ENCODE results near the gene C22orf39.

Gene C22orf39

GRCh38 chr22:19447330-19448075 lies at the start of gene C22orf39:
Gene C22orf39 (minus strand): TSS chr22:19447711. CDS start chr22:19447688, 23 bp downstream.
- peak; percentile 87 for DNase-seq

DNA sequence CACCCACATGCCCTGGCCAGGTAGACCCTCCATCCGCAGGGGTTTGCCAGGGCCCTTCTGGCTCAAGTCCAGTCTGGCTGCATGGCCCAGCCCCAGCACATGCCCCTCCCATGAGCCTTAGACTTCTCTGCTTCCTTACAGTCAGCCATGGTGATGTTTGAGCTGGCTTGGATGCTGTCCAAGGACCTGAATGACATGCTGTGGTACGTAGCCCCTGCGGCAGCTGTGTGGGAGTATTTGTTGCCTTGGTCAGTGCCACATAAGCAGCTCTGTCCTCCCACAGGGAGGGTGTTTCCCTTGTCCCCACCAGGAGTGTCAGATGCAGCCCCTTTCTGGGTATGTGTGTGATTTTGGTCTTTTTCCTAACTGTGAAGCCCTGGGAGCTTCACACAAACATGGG lies 49.7 kb upstream of the C22orf39 start:
- DNase-seq: no peak

DNA sequence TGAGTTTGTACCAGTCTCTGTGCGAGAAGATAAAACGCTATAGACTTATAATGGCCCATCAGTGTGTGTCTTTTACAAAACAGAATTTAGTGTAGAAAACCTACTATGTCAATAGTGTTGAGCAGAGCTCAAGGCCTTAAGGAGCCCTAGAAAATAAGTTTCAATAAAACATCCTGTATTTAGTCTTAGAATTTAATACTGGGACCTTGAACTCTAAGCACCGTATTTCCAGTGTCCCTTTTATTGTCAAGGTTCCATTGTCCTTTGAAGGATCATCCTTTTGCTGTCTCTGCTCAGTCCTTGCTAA lies 48.8 kb upstream of the C22orf39 start:
- DNase-seq: no peak

GRCh38 chr22:19495562-19496323 lies 48.2 kb upstream of the C22orf39 start:
- DNase-seq: no peak

DNA sequence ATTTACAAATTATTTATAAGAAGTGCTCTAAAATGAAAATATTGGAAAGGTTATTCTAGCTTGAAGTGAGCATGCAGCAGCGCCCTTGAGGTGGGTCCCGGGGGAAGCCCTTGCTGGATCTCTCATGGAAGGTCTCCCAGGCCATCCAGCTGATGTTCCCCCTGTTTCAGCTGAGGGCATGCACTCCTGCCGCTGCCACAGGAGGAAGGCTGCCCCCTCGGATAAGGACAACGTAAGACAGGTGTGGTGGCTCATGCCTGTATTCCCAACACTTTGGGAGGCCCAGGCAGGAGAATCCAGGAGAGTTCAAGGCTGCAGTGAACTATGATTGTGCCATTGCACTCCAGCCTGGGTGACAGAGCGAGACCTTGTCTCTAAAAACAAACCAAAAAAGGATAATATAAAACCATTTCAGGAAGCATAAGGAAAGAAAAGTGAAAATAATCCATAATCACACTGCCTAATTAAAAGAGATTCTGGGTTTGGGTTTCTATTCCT lies 47.2 kb upstream of the C22orf39 start:
- no peak for DNase-seq

DNA sequence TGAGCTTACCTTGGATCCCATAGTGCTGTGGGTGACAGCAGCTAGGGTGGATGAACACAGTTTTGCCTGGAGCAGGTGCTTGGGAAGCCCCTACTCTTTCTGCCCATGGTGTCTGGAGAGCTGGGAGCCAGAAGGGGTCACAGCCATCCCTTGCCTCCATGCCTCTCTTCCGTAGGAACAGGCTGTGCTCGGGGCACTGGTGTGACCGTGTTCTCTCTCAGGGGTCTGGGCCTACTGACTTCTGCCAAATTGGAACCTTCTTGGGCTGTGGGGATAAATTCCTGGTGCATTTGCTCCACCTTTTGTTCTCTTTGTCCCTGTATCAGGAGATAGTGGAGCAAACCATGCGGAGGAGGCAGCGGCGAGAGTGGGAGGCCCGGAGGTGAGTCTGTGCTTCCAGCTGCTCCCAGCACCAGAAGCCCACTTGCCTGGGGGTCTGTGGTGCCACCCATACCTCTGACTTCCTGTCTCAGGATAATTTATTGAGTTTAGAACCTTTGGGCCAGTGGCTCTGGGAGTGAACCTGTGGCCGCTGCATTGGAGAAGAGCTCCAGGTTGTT lies 46.6 kb upstream of the C22orf39 start:
- no peak for DNase-seq

GRCh38 chr22:19492504-19493174 lies 45.1 kb upstream of the C22orf39 start:
- DNase-seq: no peak

- DNase-seq: no peak
Measured at GRCh38 chr22:19490628-19491230, 43.2 kb upstream of the C22orf39 start.

DNA sequence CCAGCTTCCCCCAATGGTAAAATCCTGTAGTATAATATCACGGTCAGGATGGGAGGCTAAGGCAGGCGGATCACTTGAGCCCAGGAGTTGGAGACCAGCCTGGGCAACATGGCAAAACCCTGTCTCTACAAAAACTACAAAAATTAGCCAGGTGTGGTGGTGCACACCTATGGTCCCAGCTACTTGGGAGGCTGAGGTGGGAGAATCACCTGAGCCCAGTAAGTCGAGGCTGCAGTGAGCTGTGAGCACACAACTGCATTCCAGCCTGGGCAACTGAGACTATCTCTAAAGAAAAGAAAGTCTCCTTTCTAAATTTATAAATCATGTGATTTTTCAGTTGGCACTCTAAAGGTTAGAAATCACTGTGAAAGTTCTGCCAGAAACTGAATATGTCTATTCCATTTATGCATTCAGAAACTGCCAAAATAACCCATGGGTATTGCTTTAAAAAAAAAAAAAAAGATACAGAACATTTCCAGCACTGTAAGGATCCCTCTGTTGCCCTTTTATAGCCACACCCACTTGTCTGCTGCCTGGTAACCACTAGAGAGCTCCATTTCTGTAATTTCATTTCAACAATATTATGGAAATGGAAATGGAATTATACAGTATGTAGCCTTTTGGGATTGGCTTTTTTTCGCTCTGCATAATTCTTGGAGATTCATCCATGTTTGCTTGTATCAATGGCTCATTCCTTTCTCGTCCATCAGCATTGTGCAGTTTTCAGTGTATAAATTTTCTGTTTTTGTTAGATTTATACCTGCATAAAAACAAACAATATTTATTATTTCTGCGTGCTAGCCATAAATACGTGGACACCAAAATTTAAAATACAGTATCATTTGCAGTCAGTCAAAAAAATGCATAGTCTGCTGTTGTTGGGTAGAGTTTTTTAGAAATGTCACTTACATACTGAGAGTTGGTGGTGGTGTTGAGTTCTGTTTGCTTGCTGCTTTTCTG lies 41.7 kb upstream of the C22orf39 start:
- no peak for DNase-seq

- no peak for DNase-seq
Measured at GRCh38 chr22:19488285-19488684, 40.8 kb upstream of the C22orf39 start.

DNA sequence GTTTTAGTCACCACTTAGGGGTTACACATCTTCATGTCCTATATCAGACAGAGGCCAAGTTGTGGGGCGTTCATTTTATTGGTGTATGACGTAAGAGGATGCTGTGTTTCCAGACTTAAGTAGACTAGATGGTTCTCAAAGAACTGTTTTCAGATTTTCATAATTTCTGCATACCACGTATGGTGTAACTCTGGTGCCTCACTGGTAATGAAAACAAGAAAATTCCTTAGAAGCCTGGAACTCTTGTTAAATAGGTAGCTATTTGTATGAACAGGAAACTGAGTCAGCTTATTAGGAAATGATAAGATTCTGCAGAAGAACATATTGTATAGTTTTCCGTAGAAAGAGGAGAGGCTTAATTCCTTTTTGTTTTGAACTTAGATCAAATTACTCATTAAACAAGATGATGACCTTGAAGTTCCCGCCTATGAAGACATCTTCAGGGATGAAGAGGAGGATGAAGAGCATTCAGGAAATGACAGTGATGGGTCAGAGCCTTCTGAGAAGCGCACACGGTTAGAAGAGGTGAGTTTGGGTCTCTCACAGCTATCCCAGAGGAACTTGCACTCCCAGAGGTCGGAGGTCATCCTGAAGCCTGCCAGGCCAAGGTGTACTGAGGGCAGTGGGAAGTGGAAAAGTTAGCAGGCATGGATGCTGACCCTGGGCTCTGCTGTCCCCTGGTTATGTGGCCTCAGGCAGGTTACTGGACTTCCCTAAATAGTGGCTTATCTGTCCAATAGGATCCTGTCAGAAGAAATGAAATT lies 36.2 kb upstream of the C22orf39 start:
- DNase-seq: no peak

- no peak for DNase-seq
Measured at GRCh38 chr22:19482297-19482696, 34.8 kb upstream of the C22orf39 start.

DNA sequence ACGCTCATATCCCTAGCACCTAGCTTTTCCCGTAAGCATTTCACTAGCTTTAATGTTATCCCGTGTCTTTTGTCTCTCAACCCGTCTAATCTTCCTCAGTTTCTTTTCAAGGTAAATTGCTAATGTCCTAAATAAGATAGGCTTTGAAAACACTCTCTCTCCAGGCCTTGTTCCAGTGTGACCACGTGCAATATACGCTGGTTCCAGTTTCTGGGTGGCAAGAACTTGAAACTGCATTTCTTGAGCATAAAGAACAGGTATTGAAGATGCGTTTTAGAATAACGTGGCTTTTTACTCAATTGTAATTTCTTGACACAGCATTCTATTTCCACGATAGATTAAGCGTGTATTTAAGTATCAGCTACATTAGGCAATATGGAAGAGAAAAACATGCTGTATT lies 33.3 kb upstream of the C22orf39 start:
- DNase-seq: no peak

DNA sequence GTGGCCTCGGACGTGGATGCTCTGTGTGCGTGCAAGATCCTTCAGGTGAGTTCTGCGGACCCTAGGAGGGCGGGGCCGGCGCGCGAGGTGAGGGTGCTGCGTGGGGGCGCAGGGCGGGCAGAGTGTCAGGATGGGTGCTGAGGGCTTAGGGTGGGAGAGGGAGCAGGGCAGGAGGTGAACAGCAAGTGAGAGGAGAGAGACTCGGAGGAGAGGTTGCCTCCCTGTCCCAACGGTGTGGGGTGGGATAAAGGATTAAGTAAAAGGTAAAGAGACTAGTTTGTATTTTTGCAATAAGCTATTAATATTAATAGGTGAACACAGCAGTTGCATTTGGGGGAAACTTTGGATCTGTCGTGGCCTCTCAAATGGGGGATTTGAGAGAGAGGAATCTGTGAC lies 32.7 kb upstream of the C22orf39 start:
- DNase-seq: no peak

DNA sequence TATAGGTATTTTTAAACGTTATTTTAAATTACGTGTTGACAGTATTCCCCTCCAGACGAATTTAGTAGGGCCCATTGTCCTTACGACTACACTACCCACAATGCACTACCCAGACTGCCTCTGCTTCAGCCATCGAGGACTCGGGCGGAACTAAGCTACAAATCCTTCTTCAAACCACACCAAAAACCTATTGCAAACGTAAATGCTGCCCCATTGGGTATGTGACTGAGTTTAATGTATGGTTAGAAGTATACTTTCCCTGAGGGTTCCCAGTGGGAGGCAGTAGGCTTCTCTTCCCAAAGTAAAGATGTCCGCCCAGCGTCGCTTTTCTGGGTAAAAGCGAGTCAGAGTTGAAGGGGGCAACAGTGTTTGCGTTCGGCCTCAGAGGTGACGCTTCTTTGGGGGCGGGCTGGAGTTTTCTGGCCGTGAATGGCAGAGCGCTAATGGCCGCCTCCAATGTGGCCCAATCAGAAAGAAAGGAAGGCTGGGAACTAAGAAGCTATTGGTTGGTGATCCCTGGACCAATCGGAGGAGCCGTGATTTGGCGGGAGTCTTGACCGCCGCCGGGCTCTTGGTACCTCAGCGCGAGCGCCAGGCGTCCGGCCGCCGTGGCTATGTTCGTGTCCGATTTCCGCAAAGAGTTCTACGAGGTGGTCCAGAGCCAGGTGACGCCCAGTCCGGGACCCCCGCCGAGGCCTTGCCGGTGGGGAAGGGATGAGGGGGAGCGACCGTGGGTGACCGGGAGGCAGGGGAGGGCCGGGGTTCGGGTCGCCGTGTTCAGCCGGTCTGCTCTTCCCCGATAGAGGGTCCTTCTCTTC lies 32.1 kb upstream of the C22orf39 start, which contains the start of gene CDC45:
TSS of gene CDC45 (plus strand) at position 566 of the 818 bp plus-strand sequence. CDS start at position 615, 49 bp downstream.
- DNase-seq: peak; percentile 88

DNA sequence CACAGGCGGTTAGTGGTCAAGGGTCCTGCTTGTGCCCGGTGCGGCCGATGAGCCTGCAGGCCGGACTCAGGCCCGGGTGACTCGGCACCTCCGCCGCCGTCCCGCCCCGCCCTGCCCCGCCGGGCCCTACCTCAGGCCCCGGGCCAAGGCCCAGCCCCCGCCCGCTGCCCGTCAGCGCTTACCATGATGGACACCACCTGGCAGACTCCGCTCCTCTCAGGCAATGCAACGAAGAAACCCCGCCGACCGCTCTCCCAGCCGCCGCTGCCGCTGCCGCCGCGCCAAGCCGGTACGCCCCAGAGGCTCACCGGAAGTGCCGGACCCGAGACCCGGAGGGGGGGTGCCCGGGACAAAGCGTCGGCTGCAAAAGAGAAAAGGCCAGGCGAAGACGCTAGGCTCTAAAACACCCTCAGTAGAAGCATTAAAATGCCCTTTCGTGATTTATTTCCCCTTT lies 31.4 kb upstream of the C22orf39 start, which contains the start of gene UFD1:
TSS of gene UFD1 (minus strand) at position 293 of the 454 bp plus-strand sequence. CDS start at position 185, 108 bp downstream.
- peak; percentile 81 for DNase-seq

DNA sequence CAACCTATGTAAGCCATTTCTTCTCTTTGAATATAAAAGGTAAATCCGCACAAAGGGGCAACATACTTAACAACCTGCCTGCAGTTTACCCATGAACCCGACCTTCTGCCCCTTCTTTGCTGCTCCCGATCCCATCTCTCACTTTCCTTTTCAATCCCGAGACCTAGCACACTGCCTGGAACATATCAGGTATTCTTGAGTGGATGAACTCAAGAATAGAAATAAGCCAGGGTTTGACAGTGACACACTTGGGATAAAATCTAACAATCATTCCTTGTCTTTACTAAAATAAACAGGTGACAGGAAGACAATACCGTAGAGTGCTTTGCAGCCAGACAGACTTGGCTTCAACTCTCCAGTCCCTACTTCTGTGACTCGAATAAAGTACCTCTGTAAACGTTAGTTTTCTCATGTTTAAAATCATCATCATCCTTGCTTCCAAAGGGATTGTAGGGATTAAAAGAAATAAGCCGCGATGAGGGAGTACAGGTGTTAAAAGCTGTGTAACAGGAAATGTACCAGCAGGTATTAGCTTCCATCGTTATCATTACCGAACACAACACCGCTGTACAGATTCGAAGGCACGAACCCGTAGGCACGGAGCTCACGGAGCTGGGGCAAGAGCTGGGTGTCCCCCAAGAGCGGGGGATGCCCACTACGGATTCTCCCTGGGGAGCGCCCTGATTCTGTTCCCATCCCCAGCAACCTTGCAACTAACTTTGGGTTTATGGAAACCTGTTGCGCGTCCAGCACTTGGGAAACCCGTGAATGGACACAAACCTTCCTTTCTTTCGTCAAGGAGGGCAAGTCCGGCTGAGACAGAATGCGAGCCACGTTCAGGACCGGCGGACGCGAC lies 30.8 kb upstream of the C22orf39 start:
- no peak for DNase-seq

DNA sequence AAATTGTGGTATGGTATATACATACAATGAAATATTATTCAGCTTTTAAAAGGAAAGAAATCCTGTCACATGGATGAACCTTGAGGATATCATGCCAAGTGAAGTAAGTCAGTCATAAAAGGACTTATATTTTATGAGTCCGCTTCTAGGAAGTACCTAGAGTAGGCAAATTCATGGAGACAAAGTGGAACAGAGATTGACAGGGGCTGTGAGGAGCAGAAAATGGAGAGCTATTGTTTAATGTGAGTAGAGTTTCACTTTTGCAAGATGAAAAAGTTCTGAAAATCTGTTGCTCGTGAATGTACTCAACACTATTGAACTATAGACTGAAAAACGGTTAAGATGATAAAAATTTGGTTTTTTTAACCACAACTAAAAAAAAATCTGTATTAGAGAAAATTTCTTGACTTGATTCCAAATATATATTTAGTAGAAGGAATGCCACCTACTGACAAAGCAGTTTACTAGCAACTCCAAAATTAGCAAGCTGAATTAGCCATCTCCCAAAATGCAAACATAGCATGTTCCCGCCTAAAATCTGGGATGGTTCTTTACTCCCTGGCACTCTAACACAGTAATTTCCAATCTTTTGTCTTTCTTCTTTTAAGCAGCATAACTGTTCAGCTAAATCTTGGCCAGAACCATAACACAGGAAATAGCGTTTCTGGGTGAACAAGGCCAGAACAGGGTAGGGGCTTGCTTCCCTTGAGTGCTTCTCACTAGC lies 30.0 kb upstream of the C22orf39 start:
- no peak for DNase-seq

All from activated T-cell treated with anti-CD3 and anti-CD28 coated beads, Interleukin-2, amount 50 U/mL, for 1 hour (primary cell).